ENCODE results near the gene KDM2A.

The KDM2A gene

GRCh38 chr11:67271205-67271540 is 152.1 kb downstream of the KDM2A start:
- Mint-ChIP-seq H3K36me3 (ENCODE audit: low read depth) (no peaks in the 10 kb centered on the region), H3K4me1 (peaks cover 41% of the 10 kb centered on the region), H3K27ac (peak overlapping the region; percentile 87 to 95 (median 93)), H3K4me3 (peak overlapping the region; percentile 78 to 82 (median 79)), H3K27me3 (ENCODE audit: low read depth) (no peaks in the 10 kb centered on the region), H3K9me3 (no peaks in the 10 kb centered on the region)
- TF ChIP-seq, protein P1, sequence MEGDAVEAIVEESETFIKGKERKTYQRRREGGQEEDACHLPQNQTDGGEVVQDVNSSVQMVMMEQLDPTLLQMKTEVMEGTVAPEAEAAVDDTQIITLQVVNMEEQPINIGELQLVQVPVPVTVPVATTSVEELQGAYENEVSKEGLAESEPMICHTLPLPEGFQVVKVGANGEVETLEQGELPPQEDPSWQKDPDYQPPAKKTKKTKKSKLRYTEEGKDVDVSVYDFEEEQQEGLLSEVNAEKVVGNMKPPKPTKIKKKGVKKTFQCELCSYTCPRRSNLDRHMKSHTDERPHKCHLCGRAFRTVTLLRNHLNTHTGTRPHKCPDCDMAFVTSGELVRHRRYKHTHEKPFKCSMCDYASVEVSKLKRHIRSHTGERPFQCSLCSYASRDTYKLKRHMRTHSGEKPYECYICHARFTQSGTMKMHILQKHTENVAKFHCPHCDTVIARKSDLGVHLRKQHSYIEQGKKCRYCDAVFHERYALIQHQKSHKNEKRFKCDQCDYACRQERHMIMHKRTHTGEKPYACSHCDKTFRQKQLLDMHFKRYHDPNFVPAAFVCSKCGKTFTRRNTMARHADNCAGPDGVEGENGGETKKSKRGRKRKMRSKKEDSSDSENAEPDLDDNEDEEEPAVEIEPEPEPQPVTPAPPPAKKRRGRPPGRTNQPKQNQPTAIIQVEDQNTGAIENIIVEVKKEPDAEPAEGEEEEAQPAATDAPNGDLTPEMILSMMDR (IDR thresholded peaks at IDR 0.05; ENCODE audit: unreplicated experiment in 3 of 3), result no peak

DNA sequence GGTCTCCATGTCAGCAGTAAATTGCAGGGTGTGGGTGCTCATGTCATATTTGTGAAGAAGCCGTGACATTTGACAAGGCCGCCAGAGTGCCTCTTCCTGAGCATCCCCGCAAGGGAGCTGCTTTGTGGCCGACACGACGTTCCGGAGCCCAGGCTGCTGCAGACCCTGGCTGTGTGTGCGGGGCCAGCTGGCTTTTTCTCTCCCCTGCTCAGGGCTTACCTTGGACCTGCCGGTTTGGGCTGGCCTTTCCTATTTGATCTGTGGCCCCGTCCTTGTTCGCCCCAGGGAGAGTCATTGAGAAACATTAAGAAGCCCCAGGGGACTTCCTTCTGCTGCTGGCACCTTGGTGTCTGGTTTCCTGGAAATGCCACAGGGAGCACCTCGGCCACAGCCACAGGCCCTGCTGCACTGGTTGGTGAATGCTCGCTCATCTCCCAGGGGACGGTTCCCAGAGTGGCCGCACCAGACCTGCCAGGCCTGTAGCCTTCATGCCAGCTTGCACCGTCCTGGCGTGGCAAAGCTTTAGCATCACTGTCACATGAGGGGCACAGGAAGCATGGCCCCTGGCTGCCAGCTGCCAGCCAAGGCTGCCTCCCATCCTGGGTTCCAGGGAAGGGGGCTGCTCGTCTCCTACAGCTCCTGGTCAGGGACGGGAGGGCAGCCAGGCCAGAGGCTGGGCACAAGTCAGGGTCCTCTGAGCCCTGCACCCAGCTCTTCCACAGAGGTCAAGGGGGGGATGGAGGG is 152.7 kb downstream of the KDM2A start:
- H3K4me3 Mint-ChIP-seq, result peak overlapping the region in 1 of 3 experiments; percentile 25
- H3K27me3 Mint-ChIP-seq (ENCODE audit: low read depth), result no peaks in the 10 kb centered on the region
- H3K36me3 Mint-ChIP-seq (ENCODE audit: low read depth), result no peaks in the 10 kb centered on the region
- TF ChIP-seq, protein P1 (IDR thresholded peaks at IDR 0.05; ENCODE audit: unreplicated experiment in 3 of 3), result no peak
- H3K4me1 Mint-ChIP-seq, result peaks cover 46% of the 10 kb centered on the region
- peak overlapping the region; percentile 87 to 95 (median 93) for H3K27ac Mint-ChIP-seq
- no peaks in the 10 kb centered on the region for H3K9me3 Mint-ChIP-seq

DNA sequence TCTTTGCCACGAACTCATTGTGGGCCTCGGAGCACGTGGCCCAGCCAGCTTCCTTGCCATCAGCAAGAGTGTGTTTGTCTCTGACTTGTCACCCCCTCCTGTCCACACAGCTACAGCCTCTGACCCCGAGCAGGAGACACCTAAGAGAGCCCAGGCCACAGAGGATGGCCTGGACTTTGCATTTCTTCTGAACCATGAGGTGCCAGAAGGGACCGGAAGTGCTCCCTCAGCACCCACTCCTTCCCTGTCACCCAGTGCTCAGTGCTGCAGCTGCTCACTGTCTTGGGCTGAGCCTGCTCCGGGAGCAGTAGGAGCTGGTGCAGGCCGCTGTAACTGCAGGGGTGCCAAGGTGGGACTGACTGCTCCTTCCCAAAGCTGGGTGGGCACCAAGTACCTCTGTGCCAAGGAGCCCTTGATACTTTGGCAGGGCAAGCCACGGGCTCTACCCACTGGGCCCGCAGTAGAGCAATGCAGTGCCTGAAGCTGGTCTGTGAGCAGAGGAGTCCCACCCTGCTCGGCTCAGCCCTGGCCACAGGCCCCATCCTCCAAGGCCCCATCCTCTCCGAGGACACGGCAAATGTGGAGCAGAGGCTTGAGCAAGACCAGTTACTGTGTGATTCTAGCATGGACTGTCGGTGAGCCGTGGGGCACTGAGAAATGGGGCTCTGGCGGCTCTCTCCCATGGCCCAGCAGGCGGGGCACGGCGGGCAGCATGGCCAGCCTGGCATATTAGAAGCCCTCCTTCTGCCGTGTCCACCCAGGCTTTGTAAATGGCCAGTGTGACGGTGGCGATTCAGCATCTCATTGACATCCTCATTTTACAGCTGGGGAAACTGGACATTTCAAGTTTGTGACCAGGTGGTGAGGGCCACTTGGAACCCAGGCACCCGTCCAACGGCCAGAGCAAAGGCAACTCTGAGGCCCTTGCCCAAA is 153.5 kb downstream of the KDM2A start:
- Mint-ChIP-seq H3K36me3 (ENCODE audit: low read depth) (no peaks in the 10 kb centered on the region), H3K4me3 (no peak overlapping the region), H3K4me1 (peaks cover 47% of the 10 kb centered on the region), H3K27me3 (ENCODE audit: low read depth) (no peaks in the 10 kb centered on the region), H3K27ac (no peak overlapping the region), H3K9me3 (no peaks in the 10 kb centered on the region)
- TF ChIP-seq, protein P1 (IDR thresholded peaks at IDR 0.05; ENCODE audit: unreplicated experiment in 3 of 3), result no peak

DNA sequence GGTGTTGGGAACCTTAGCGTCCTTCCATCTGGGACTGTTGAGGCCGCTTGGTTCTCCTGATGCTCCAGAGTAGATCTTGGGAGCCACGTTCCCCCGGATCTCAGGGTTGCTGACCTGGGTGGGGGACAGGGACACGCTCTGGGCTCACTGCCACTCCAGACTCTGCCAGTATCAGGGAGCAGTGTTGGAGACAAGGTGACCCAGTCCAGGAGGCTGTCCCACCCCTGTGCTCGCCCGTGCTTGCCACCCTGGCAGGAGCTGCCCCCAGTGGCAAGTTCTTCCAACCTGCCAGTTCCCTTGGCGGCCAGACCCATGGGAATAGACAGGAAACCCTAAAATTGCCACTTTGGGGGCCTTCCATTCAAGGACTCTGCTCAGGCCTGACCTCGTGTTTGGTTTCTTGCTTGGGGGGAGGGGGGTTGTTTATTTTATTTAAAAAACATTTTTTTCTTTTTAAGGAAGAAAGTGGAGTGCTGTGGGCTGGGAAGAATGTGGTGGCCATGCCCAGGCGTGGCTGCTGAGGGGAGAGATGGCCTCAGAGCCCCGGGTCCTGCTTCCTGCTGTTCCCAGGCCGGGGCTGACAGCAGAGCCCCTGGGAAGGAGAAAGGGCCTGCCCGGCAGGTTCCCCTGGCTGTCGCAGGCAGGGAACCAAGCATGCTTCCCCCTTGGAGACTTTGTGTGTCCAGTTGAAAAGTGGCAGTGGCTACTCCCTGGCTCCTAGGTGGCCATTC is 154.4 kb downstream of the KDM2A start:
- Mint-ChIP-seq H3K9me3 (no peaks in the 10 kb centered on the region), H3K27me3 (ENCODE audit: low read depth) (no peaks in the 10 kb centered on the region), H3K36me3 (ENCODE audit: low read depth) (no peaks in the 10 kb centered on the region), H3K4me3 (no peak overlapping the region), H3K27ac (no peak overlapping the region), H3K4me1 (peaks cover 41% of the 10 kb centered on the region)
- TF ChIP-seq, protein P1 (IDR thresholded peaks at IDR 0.05; ENCODE audit: unreplicated experiment in 3 of 3), result no peak

GRCh38 chr11:67274768-67275605 is 155.9 kb downstream of the KDM2A start:
- H3K4me1 Mint-ChIP-seq, result peaks cover 27% of the 10 kb centered on the region
- H3K36me3 Mint-ChIP-seq (ENCODE audit: low read depth), result peaks cover 8% of the 10 kb centered on the region
- no peak overlapping the region for H3K4me3 Mint-ChIP-seq
- no peak overlapping the region for H3K27ac Mint-ChIP-seq
- no peaks in the 10 kb centered on the region for H3K27me3 Mint-ChIP-seq (ENCODE audit: low read depth)
- TF ChIP-seq, protein P1 (IDR thresholded peaks at IDR 0.05; ENCODE audit: unreplicated experiment in 3 of 3), result no peak
- H3K9me3 Mint-ChIP-seq, result no peaks in the 10 kb centered on the region

Data from nephron (organoid).